ENCODE results near the gene KLHL15. TPM values are rescaled to one million over a fixed set of nuclear protein-coding genes. Genes with fewer than 3 reads are reported as not detected.

The KLHL15 gene
- total and polyA plus RNA-seq, 2 experiments from 2014 or later: 2.4 to 15.0 TPM

DNA sequence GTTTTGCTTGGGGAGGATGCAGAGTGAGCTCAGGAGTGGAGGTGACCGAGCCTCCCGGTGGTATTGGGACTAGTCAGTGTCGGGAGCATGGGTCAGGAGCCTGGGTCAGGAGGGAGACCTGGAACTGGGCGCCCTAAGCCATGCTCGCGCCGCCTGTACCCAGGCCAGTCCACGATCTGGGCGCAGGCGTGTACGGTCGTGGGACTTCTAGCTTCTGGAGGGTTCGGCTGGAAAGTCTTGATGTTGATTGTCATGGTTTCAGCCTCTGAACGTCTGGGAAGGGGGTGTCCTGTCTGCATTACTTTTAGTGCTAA is 28.0 kb upstream of the KLHL15 start:
- Histone ChIP-seq H3K79me2 (replicated peaks; ENCODE audit: insufficient read depth) (peaks cover 13% of the 10 kb centered on the region), H4K20me1 (replicated peaks; ENCODE audit: insufficient read depth) (no peaks in the 10 kb centered on the region), H3K4me3 (no peak overlapping the region), H3K4me2 (no peak overlapping the region), H3F3A (replicated peaks; ENCODE audit: low read depth) (no peaks in the 10 kb centered on the region; the same call in 1 of the 2 replicates), H3K9me2 (ENCODE audit: insufficient read depth) (no peaks in the 10 kb centered on the region), H2AFZ (no peak overlapping the region), H3K36me3 (ENCODE audit: insufficient read depth) (peaks cover 25% of the 10 kb centered on the region), H3K27me3 (ENCODE audit: insufficient read depth) (no peaks in the 10 kb centered on the region), H3K4me1 (ENCODE audit: insufficient read depth) (peaks cover 2% of the 10 kb centered on the region; the same call in 1 of the 2 replicates), H3K27ac (ENCODE audit: low read depth) (no peak overlapping the region; the same call in none of the 2 replicates)
- Mint-ChIP-seq H3K27ac (peak overlapping the region; percentile 100), H3K36me3 (ENCODE audit: low read depth) (peaks cover 25% of the 10 kb centered on the region; the same call in 2 of the 3 replicates), H3K4me3 (no peak overlapping the region), H3K27me3 (ENCODE audit: insufficient read depth, low read depth, poor library complexity) (peaks cover 4% of the 10 kb centered on the region), H3K4me1 (peaks cover 2% of the 10 kb centered on the region; the same call in 2 of the 3 replicates), H3K9me3 (no peaks in the 10 kb centered on the region; the same call in 2 of the 3 replicates)
- TF ChIP-seq JUNB (IDR thresholded peaks at IDR 0.05; ENCODE audit: unreplicated experiment) (no peak), ZNF331 (CRISPR knock-in tag; IDR thresholded peaks at IDR 0.05; ENCODE audit: low read depth) (no peak), POLR2AphosphoS5 (IDR thresholded peaks at IDR 0.05; ENCODE audit: low read depth) (no peak)
- TF ChIP-seq, protein P1, sequence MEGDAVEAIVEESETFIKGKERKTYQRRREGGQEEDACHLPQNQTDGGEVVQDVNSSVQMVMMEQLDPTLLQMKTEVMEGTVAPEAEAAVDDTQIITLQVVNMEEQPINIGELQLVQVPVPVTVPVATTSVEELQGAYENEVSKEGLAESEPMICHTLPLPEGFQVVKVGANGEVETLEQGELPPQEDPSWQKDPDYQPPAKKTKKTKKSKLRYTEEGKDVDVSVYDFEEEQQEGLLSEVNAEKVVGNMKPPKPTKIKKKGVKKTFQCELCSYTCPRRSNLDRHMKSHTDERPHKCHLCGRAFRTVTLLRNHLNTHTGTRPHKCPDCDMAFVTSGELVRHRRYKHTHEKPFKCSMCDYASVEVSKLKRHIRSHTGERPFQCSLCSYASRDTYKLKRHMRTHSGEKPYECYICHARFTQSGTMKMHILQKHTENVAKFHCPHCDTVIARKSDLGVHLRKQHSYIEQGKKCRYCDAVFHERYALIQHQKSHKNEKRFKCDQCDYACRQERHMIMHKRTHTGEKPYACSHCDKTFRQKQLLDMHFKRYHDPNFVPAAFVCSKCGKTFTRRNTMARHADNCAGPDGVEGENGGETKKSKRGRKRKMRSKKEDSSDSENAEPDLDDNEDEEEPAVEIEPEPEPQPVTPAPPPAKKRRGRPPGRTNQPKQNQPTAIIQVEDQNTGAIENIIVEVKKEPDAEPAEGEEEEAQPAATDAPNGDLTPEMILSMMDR (conservative IDR thresholded peaks at IDR 0.05; ENCODE audit: low read depth in 2 of 2): no peak
- TF ChIP-seq, protein P2, sequence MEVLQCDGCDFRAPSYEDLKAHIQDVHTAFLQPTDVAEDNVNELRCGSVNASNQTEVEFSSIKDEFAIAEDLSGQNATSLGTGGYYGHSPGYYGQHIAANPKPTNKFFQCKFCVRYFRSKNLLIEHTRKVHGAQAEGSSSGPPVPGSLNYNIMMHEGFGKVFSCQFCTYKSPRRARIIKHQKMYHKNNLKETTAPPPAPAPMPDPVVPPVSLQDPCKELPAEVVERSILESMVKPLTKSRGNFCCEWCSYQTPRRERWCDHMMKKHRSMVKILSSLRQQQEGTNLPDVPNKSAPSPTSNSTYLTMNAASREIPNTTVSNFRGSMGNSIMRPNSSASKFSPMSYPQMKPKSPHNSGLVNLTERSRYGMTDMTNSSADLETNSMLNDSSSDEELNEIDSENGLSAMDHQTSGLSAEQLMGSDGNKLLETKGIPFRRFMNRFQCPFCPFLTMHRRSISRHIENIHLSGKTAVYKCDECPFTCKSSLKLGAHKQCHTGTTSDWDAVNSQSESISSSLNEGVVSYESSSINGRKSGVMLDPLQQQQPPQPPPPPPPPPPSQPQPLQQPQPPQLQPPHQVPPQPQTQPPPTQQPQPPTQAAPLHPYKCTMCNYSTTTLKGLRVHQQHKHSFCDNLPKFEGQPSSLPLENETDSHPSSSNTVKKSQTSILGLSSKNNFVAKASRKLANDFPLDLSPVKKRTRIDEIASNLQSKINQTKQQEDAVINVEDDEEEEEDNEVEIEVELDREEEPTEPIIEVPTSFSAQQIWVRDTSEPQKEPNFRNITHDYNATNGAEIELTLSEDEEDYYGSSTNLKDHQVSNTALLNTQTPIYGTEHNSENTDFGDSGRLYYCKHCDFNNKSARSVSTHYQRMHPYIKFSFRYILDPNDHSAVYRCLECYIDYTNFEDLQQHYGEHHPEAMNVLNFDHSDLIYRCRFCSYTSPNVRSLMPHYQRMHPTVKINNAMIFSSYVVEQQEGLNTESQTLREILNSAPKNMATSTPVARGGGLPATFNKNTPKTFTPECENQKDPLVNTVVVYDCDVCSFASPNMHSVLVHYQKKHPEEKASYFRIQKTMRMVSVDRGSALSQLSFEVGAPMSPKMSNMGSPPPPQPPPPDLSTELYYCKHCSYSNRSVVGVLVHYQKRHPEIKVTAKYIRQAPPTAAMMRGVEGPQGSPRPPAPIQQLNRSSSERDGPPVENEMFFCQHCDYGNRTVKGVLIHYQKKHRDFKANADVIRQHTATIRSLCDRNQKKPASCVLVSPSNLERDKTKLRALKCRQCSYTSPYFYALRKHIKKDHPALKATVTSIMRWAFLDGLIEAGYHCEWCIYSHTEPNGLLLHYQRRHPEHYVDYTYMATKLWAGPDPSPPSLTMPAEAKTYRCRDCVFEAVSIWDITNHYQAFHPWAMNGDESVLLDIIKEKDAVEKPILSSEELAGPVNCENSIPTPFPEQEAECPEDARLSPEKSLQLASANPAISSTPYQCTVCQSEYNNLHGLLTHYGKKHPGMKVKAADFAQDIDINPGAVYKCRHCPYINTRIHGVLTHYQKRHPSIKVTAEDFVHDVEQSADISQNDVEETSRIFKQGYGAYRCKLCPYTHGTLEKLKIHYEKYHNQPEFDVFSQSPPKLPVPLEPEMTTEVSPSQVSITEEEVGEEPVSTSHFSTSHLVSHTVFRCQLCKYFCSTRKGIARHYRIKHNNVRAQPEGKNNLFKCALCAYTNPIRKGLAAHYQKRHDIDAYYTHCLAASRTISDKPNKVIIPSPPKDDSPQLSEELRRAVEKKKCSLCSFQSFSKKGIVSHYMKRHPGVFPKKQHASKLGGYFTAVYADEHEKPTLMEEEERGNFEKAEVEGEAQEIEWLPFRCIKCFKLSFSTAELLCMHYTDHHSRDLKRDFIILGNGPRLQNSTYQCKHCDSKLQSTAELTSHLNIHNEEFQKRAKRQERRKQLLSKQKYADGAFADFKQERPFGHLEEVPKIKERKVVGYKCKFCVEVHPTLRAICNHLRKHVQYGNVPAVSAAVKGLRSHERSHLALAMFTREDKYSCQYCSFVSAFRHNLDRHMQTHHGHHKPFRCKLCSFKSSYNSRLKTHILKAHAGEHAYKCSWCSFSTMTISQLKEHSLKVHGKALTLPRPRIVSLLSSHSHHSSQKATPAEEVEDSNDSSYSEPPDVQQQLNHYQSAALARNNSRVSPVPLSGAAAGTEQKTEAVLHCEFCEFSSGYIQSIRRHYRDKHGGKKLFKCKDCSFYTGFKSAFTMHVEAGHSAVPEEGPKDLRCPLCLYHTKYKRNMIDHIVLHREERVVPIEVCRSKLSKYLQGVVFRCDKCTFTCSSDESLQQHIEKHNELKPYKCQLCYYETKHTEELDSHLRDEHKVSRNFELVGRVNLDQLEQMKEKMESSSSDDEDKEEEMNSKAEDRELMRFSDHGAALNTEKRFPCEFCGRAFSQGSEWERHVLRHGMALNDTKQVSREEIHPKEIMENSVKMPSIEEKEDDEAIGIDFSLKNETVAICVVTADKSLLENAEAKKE (CRISPR knock-in tag; IDR thresholded peaks at IDR 0.05): no peak
- DNase-seq (ENCODE audit: low spot score) (no peak), ATAC-seq (peak; percentile 29)

Measured in GM23338 (cell line).